Left hindlimb (tissue), 1 donor: ENCODE results near the gene FAM83F.
A peak's percentile ranks its signal among the peaks of the same experiment; 100 is the strongest.

ENCODE experiments used
- DNase-seq: peaks from one replicate; pipeline ENCODE4 v3.0.0-alpha.2; 2018

Gene FAM83F

GRCh38 chr22:39995393-39996252, 869 bp downstream of the FAM83F start:
- DNase-seq = no peak

- DNase-seq = no peak
These were observed 2.0 kb downstream of the FAM83F start for GRCh38 chr22:39996732-39997131.

GRCh38 chr22:39997421-39997820, 2.7 kb downstream of the FAM83F start:
- no peak for DNase-seq

GRCh38 chr22:39997939-39998726, 3.4 kb downstream of the FAM83F start:
- no peak for DNase-seq

GRCh38 chr22:39999144-39999757, 4.5 kb downstream of the FAM83F start:
- no peak for DNase-seq

GRCh38 chr22:40000171-40000570, 5.4 kb downstream of the FAM83F start:
- no peak for DNase-seq

- DNase-seq = no peak
These were observed 6.4 kb downstream of the FAM83F start for GRCh38 chr22:40001106-40001505.

- DNase-seq = no peak
These were observed 7.2 kb downstream of the FAM83F start for GRCh38 chr22:40001800-40002577.

- DNase-seq = no peak
These were observed 8.4 kb downstream of the FAM83F start for GRCh38 chr22:40002935-40003715.

- DNase-seq = no peak
These were observed 10.1 kb downstream of the FAM83F start for GRCh38 chr22:40004836-40005235.

- DNase-seq = no peak
These were observed 11.9 kb downstream of the FAM83F start for GRCh38 chr22:40006641-40007040.

- DNase-seq = no peak
These were observed 13.3 kb downstream of the FAM83F start for GRCh38 chr22:40007853-40008710.

GRCh38 chr22:40008726-40009291, 14.1 kb downstream of the FAM83F start:
- no peak for DNase-seq

- DNase-seq = no peak
These were observed 14.6 kb downstream of the FAM83F start for GRCh38 chr22:40009292-40009774.

GRCh38 chr22:40009951-40010671, 15.4 kb downstream of the FAM83F start:
- DNase-seq = no peak

- no peak for DNase-seq
These were observed 16.0 kb downstream of the FAM83F start for GRCh38 chr22:40010746-40011145.

GRCh38 chr22:40014667-40015248, 20.0 kb downstream of the FAM83F start:
- DNase-seq = peak; percentile 8

GRCh38 chr22:40015358-40015976, 20.7 kb downstream of the FAM83F start:
- DNase-seq = no peak

- no peak for DNase-seq
These were observed 23.3 kb downstream of the FAM83F start for GRCh38 chr22:40018051-40018450.
